Measurements from ENCODE around the gene CD83. TPM values are rescaled to one million over a fixed set of nuclear protein-coding genes. Genes with fewer than 3 reads are reported as not detected.

CD83 gene
- total RNA-seq, 1 experiment from 2014 or later: 15.2 TPM

DNA sequence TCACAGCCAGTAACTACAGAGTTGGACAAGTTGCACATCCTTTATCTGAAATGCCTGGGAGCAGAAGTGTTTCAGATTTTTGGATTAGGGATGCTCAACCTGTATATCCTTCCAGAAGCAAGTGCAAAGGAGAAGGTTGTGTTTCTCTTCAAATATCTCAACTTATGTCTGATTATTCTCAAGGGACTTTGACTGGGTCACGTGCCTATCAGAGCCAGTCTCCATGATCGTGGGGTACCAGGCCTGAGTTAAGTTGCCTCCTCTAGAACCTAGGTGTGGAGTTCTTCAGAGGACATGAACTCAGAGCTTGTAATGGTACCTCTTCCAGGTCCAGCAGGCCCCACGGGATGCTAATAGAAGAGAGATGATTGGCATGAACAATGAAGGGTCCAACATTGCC lies 7.8 kb downstream of the CD83 start:
- intact Hi-C loops (cut with micrococcal nuclease): no loop called here
- TF ChIP-seq, protein P1, sequence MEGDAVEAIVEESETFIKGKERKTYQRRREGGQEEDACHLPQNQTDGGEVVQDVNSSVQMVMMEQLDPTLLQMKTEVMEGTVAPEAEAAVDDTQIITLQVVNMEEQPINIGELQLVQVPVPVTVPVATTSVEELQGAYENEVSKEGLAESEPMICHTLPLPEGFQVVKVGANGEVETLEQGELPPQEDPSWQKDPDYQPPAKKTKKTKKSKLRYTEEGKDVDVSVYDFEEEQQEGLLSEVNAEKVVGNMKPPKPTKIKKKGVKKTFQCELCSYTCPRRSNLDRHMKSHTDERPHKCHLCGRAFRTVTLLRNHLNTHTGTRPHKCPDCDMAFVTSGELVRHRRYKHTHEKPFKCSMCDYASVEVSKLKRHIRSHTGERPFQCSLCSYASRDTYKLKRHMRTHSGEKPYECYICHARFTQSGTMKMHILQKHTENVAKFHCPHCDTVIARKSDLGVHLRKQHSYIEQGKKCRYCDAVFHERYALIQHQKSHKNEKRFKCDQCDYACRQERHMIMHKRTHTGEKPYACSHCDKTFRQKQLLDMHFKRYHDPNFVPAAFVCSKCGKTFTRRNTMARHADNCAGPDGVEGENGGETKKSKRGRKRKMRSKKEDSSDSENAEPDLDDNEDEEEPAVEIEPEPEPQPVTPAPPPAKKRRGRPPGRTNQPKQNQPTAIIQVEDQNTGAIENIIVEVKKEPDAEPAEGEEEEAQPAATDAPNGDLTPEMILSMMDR (conservative IDR thresholded peaks at IDR 0.05; ENCODE audit: low read depth, low read length): no peak
- TF ChIP-seq EZH2 (IDR thresholded peaks at IDR 0.05; ENCODE audit: low read length, unreplicated experiment) (no peak), EZH2phosphoT487 (IDR thresholded peaks at IDR 0.05; ENCODE audit: borderline replicate concordance, low read length) (no peak)
- CTCF ChIA-PET: no interaction called here

DNA sequence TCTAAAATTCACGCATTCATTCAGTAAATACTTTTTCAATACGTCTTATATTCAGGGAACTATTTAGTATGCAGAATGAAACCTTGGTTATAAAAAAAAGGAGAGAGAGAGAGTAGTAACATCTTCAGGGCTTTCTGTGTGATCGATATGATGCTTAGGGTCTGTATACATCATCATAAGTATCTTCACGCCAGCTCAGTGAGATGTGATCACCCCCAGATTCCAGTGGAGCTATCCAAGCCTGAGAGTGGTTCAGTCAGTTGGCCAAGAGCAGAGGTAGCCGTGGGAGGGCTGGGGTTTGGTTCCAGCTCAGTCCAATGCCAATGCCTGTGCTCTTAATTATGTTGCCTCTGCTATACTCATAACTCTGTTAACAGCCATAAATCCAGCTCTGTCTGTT lies 8.6 kb downstream of the CD83 start:
- Histone ChIP-seq H3K9me2 (replicated peaks; ENCODE audit: low read length) (no peaks in the 10 kb centered on the region), H3K79me2 (ENCODE audit: low read length) (no peaks in the 10 kb centered on the region), H2AFZ (ENCODE audit: low read length) (no peak overlapping the region), H3K27ac (ENCODE audit: low read length) (no peak overlapping the region), H3K36me3 (ENCODE audit: low read depth, low read length) (no peaks in the 10 kb centered on the region), H3F3A (ENCODE audit: low read length, unreplicated experiment) (no peaks in the 10 kb centered on the region), H4K20me1 (ENCODE audit: low read length) (no peaks in the 10 kb centered on the region), H3K9ac (ENCODE audit: low read length) (no peak overlapping the region), H3K4me2 (ENCODE audit: low read length) (no peak overlapping the region), H3K27me3 (ENCODE audit: low read length) (no peaks in the 10 kb centered on the region), H3K9me3 (ENCODE audit: low read length) (no peaks in the 10 kb centered on the region), H3K4me1 (ENCODE audit: insufficient read depth, low read length) (peaks cover 11% of the 10 kb centered on the region), H3K4me3 (ENCODE audit: low read length) (no peak overlapping the region)
- DNase-seq (no peak), ATAC-seq (no peak)
- intact Hi-C loops (cut with micrococcal nuclease): no loop called here
- CTCF ChIA-PET: no interaction called here
- POLR2A ChIA-PET (ENCODE audit: unreplicated experiment): no interaction called here
- TF ChIP-seq, protein P1 (conservative IDR thresholded peaks at IDR 0.05; ENCODE audit: low read depth, low read length): no peak
- TF ChIP-seq EZH2phosphoT487 (IDR thresholded peaks at IDR 0.05; ENCODE audit: borderline replicate concordance, low read length) (no peak), EZH2 (IDR thresholded peaks at IDR 0.05; ENCODE audit: low read length, unreplicated experiment) (no peak)
- BruUV-seq (replicated peaks): no TSS peak

More for the DNA sequence above, 7.8 kb downstream of the CD83 start:
- DNase-seq (no peak), ATAC-seq (no peak)
- Histone ChIP-seq H3F3A (ENCODE audit: low read length, unreplicated experiment) (no peaks in the 10 kb centered on the region), H3K9me3 (ENCODE audit: low read length) (no peaks in the 10 kb centered on the region), H3K4me2 (ENCODE audit: low read length) (no peak overlapping the region), H3K9ac (ENCODE audit: low read length) (no peak overlapping the region), H3K4me1 (ENCODE audit: insufficient read depth, low read length) (peaks cover 5% of the 10 kb centered on the region), H2AFZ (ENCODE audit: low read length) (no peak overlapping the region), H3K79me2 (ENCODE audit: low read length) (no peaks in the 10 kb centered on the region), H3K27me3 (ENCODE audit: low read length) (no peaks in the 10 kb centered on the region), H3K4me3 (ENCODE audit: low read length) (no peak overlapping the region), H3K9me2 (replicated peaks; ENCODE audit: low read length) (no peaks in the 10 kb centered on the region), H4K20me1 (ENCODE audit: low read length) (no peaks in the 10 kb centered on the region), H3K36me3 (ENCODE audit: low read depth, low read length) (no peaks in the 10 kb centered on the region), H3K27ac (ENCODE audit: low read length) (no peak overlapping the region)
- POLR2A ChIA-PET (ENCODE audit: unreplicated experiment): no interaction called here
- no TSS peak for BruUV-seq (replicated peaks)

DNA sequence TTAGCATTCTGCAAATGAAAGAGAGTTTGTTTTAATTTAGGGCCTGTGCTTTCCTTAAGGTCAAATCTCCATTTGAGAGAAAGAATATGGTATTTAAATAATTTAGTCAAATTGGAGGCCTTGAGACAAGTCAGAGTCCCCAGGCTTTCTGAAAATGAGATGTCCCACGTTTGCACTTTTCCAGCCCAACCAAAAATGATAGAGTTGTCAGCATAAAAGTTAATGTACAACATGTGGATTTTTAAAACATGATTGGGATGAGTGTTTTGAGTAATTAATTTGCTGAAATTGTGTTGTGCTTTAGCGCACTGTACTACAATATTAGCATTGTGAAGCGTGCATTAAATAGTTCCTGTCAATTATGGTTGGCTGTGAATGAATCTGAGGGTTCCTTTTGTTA lies 10.0 kb downstream of the CD83 start:
- ChIA-PET POLR2A (ENCODE audit: unreplicated experiment) (no interaction called here), CTCF (no interaction called here)
- Histone ChIP-seq H3K9me2 (replicated peaks; ENCODE audit: low read length) (no peaks in the 10 kb centered on the region), H3K27me3 (ENCODE audit: low read length) (no peaks in the 10 kb centered on the region), H3K36me3 (ENCODE audit: low read depth, low read length) (no peaks in the 10 kb centered on the region), H3K4me2 (ENCODE audit: low read length) (no peak overlapping the region), H2AFZ (ENCODE audit: low read length) (no peak overlapping the region), H3K4me3 (ENCODE audit: low read length) (no peak overlapping the region), H3K9ac (ENCODE audit: low read length) (no peak overlapping the region), H3K79me2 (ENCODE audit: low read length) (no peaks in the 10 kb centered on the region), H3K27ac (ENCODE audit: low read length) (no peak overlapping the region), H3K4me1 (ENCODE audit: insufficient read depth, low read length) (peaks cover 11% of the 10 kb centered on the region), H3F3A (ENCODE audit: low read length, unreplicated experiment) (no peaks in the 10 kb centered on the region), H4K20me1 (ENCODE audit: low read length) (no peaks in the 10 kb centered on the region), H3K9me3 (ENCODE audit: low read length) (no peaks in the 10 kb centered on the region)
- BruUV-seq (replicated peaks): no TSS peak
- TF ChIP-seq, protein P1 (conservative IDR thresholded peaks at IDR 0.05; ENCODE audit: low read depth, low read length): no peak
- no peak for TF ChIP-seq EZH2 (IDR thresholded peaks at IDR 0.05; ENCODE audit: low read length, unreplicated experiment)
- TF ChIP-seq EZH2phosphoT487 (IDR thresholded peaks at IDR 0.05; ENCODE audit: borderline replicate concordance, low read length): no peak
- DNase-seq: no peak
- intact Hi-C loops (cut with micrococcal nuclease): no loop called here
- ATAC-seq: no peak
